Spinal cord (tissue), 10 donors: ENCODE data around the gene SPATS2L. TPM values are rescaled to one million over a fixed set of nuclear protein-coding genes. Genes with fewer than 3 reads are reported as not detected.

Experiments
- DNase-seq, 6 donors: peaks; one replicate each; pipeline versions ENCODE4 v3.0.0 to v3.0.0-alpha.2; 2013 to 2015; ENCODE audit warnings: low spot score in 6 of 6, low read depth in 4 of 6
- H3K27ac ChIP-seq: one replicate; pipeline ENCODE4 v1.5.1; 2013; ENCODE audit warnings: low read depth, low read length, control low read depth
- H3K27me3 ChIP-seq: one replicate; pipeline ENCODE4 v1.6.1; 2013; ENCODE audit warnings: low read length; ENCODE audit not compliant: control insufficient read depth, insufficient read depth
- H3K36me3 ChIP-seq: one replicate; pipeline ENCODE4 v1.6.1; 2013; ENCODE audit warnings: low read length; ENCODE audit not compliant: control insufficient read depth, insufficient read depth
- H3K4me1 ChIP-seq: one replicate; pipeline ENCODE4 v1.6.1; 2013; ENCODE audit warnings: low read length; ENCODE audit not compliant: control insufficient read depth, insufficient read depth
- H3K4me3 ChIP-seq: one replicate; pipeline ENCODE4 v1.5.1; 2013; ENCODE audit warnings: low read depth, low read length, control low read depth
- H3K9me3 ChIP-seq: one replicate; pipeline ENCODE4 v1.6.1; 2013; ENCODE audit warnings: low read length; ENCODE audit not compliant: control insufficient read depth, insufficient read depth
- WGBS: methylation state at CpG from one replicate; pipeline ENCODE4 v1.1.5; 2013; ENCODE audit warnings: missing lambda C conversion rate; ENCODE audit not compliant: insufficient coverage; 5-methylcytosine and 5-hydroxymethylcytosine counted together
- polyA plus RNA-seq, 2 donors: library from polyadenylated mRNA; unstranded; fragments of 120-200 nt; gene quantifications; one replicate each; pipeline ENCODE4 v1.2.1, GENCODE V29; 2013; ENCODE audit not compliant: insufficient read length in 2 of 2
- total RNA-seq, 2 donors: library from RNA; depleted of rRNA in 1 of 2; stranded (reverse); fragments of 120-200 nt in 1 of 2; fragments of >200 nt in 1 of 2; gene quantifications; one replicate each; pipeline versions ENCODE4 v1.2.3 to v1.2.4, GENCODE V29; 2013 to 2014
- donor health status: healthy.

The SPATS2L gene
- total and polyA plus RNA-seq, 4 donors: 75.3 to 144 (median 108) TPM

DNA sequence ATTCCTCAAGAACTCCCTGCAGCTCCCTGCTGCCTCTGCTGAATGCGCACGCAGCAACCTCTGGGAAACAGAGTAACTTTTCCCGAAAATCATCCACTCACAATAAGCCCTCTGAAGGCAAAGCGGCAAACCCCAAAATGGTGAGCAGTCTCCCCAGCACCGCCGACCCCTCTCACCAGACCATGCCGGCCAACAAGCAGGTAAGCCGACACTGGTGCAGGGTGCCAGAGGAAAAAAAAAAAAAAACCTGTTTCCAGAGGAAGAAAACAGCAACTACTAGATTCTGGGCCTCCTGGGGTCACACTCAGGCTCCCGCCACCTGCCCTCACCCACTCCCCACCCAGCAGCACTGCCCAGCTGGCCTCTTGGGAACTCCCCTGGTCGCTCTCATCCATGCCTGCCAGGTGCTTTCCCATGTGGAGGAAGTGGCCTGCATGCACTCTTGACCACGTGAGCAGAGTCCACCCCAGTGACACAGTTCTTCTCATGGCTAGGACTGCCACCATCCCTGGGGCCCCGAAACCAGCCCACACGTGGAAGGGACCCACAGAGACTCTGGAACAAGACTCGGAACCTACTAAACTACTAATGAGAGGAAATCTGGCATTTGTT lies 166.5 kb downstream of the SPATS2L start:
- DNase-seq: no peak
- H3K4me3 ChIP-seq: no peak overlapping the region
- no peaks in the 10 kb centered on the region for H3K27me3 ChIP-seq
- WGBS: 87% methylated on average over 10 of the region's 14 CpGs
- H3K9me3 ChIP-seq: no peaks in the 10 kb centered on the region
- no peak overlapping the region for H3K27ac ChIP-seq
- peaks cover 17% of the 10 kb centered on the region for H3K4me1 ChIP-seq
- H3K36me3 ChIP-seq: peaks cover 39% of the 10 kb centered on the region

- Histone ChIP-seq H3K27ac (no peak overlapping the region), H3K27me3 (no peaks in the 10 kb centered on the region), H3K4me1 (peaks cover 5% of the 10 kb centered on the region), H3K36me3 (peaks cover 31% of the 10 kb centered on the region), H3K4me3 (no peak overlapping the region), H3K9me3 (no peaks in the 10 kb centered on the region)
- DNase-seq: no peak
- no CpG with 5 or more reads among the region's 4 CpGs for WGBS
These were observed 169.3 kb downstream of the SPATS2L start for GRCh38 chr2:200475795-200476194.

GRCh38 chr2:200476836-200477235 lies 170.3 kb downstream of the SPATS2L start:
- Histone ChIP-seq H3K4me3 (no peak overlapping the region), H3K9me3 (no peaks in the 10 kb centered on the region), H3K36me3 (peaks cover 27% of the 10 kb centered on the region), H3K27me3 (no peaks in the 10 kb centered on the region), H3K27ac (no peak overlapping the region), H3K4me1 (peaks cover 6% of the 10 kb centered on the region)
- WGBS: 35% methylated on average over 7 of the region's 8 CpGs
- no peak for DNase-seq

DNA sequence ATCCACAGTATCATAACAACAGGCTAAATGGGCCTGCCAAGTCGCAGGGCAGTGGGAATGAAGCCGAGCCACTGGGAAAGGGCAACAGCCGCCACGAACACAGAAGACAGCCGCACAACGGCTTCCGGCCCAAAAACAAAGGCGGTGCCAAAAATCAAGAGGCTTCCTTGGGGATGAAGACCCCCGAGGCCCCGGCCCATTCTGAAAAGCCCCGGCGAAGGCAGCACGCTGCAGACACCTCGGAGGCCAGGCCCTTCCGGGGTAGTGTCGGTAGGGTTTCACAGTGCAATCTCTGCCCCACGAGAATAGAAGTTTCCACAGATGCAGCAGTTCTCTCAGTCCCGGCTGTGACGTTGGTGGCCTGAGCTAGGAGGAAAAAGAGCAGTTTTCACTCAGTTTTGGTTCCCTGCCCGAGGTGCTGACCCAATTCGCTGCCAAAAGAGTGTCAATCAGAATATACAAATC lies 171.2 kb downstream of the SPATS2L start:
- no peak for DNase-seq
- H3K4me3 ChIP-seq: no peak overlapping the region
- H3K27ac ChIP-seq: no peak overlapping the region
- peaks cover 23% of the 10 kb centered on the region for H3K36me3 ChIP-seq
- H3K9me3 ChIP-seq: no peaks in the 10 kb centered on the region
- peaks cover 6% of the 10 kb centered on the region for H3K4me1 ChIP-seq
- no peaks in the 10 kb centered on the region for H3K27me3 ChIP-seq
- 89% methylated on average over 18 of the region's 21 CpGs for WGBS

- no peak overlapping the region for H3K4me3 ChIP-seq
- no peak for DNase-seq
- H3K9me3 ChIP-seq: no peaks in the 10 kb centered on the region
- WGBS: 72% methylated on average over 6 of the region's 8 CpGs
- no peaks in the 10 kb centered on the region for H3K27me3 ChIP-seq
- H3K27ac ChIP-seq: peak overlapping the region; percentile 18
- peaks cover 6% of the 10 kb centered on the region for H3K4me1 ChIP-seq
- H3K36me3 ChIP-seq: peaks cover 14% of the 10 kb centered on the region
These were observed 173.3 kb downstream of the SPATS2L start for GRCh38 chr2:200479692-200480265.

- Histone ChIP-seq H3K9me3 (no peaks in the 10 kb centered on the region), H3K36me3 (peaks cover 9% of the 10 kb centered on the region), H3K27me3 (no peaks in the 10 kb centered on the region), H3K4me1 (peaks cover 6% of the 10 kb centered on the region), H3K4me3 (no peak overlapping the region), H3K27ac (no peak overlapping the region)
- DNase-seq: no peak
These were observed 175.7 kb downstream of the SPATS2L start for GRCh38 chr2:200482194-200482593.

- DNase-seq: peak in 1 of 6 donors; percentile 41
- WGBS: 45% methylated on average over 4 of the region's 4 CpGs
- H3K36me3 ChIP-seq: peaks cover 3% of the 10 kb centered on the region
- no peaks in the 10 kb centered on the region for H3K9me3 ChIP-seq
- H3K27me3 ChIP-seq: no peaks in the 10 kb centered on the region
- H3K4me3 ChIP-seq: no peak overlapping the region
- H3K4me1 ChIP-seq: peaks cover 6% of the 10 kb centered on the region
- no peak overlapping the region for H3K27ac ChIP-seq
These were observed 177.3 kb downstream of the SPATS2L start for GRCh38 chr2:200483729-200484198.

GRCh38 chr2:200484934-200485333 lies 178.4 kb downstream of the SPATS2L start:
- DNase-seq: no peak
- peaks cover 2% of the 10 kb centered on the region for H3K36me3 ChIP-seq
- no CpG with 5 or more reads among the region's 3 CpGs for WGBS
- H3K27me3 ChIP-seq: no peaks in the 10 kb centered on the region
- H3K4me1 ChIP-seq: peaks cover 6% of the 10 kb centered on the region
- H3K9me3 ChIP-seq: no peaks in the 10 kb centered on the region
- no peak overlapping the region for H3K4me3 ChIP-seq
- no peak overlapping the region for H3K27ac ChIP-seq

DNA sequence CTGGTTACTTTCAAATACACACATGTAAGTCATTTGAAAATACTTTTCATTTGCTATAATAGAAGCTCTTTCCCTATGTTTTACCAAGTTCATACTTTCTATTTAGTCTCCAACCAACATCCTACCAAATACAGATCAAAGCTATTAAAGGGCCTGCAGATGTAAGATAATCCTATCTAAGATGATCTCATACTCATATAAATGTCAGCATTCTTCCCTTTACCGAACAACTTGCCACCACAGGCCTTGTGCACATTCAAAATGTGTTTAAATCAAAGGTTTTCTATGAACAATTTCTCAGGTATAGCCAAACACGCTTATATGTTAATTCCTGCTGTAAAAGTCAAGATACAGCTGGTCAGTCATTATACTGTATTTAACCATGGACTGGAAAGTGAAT lies 180.0 kb downstream of the SPATS2L start:
- no CpG with 5 or more reads among the region's 2 CpGs for WGBS
- H3K27ac ChIP-seq: no peak overlapping the region
- no peaks in the 10 kb centered on the region for H3K27me3 ChIP-seq
- no peaks in the 10 kb centered on the region for H3K9me3 ChIP-seq
- DNase-seq: no peak
- no peak overlapping the region for H3K4me3 ChIP-seq
- peaks cover 8% of the 10 kb centered on the region for H3K36me3 ChIP-seq
- H3K4me1 ChIP-seq: peaks cover 2% of the 10 kb centered on the region

DNA sequence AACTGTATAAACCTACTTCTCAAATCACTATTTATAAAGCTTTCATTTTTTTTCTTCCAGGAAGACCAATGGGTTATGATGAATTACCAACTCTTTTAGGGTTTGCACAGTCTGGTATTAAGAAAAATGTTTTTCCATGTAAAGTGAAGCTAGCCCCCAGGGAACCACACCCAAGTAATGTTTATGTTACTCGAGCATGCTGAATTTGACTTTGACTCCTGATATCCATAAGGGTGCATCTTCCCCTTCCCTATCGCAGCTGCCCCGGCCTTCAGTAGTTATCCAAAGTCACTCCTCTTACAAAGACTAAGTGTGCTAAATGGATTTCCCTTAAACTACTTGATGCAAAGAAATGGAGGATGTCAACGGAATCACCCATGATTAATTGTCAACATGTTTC lies 181.7 kb downstream of the SPATS2L start:
- no peak for DNase-seq
- 83% methylated on average over 1 of the region's 4 CpGs for WGBS
- H3K36me3 ChIP-seq: peaks cover 10% of the 10 kb centered on the region
- H3K4me3 ChIP-seq: no peak overlapping the region
- H3K9me3 ChIP-seq: no peaks in the 10 kb centered on the region
- H3K4me1 ChIP-seq: no peaks in the 10 kb centered on the region
- H3K27me3 ChIP-seq: no peaks in the 10 kb centered on the region
- no peak overlapping the region for H3K27ac ChIP-seq
